ENCODE results near the gene PIK3IP1.

The PIK3IP1 gene

DNA sequence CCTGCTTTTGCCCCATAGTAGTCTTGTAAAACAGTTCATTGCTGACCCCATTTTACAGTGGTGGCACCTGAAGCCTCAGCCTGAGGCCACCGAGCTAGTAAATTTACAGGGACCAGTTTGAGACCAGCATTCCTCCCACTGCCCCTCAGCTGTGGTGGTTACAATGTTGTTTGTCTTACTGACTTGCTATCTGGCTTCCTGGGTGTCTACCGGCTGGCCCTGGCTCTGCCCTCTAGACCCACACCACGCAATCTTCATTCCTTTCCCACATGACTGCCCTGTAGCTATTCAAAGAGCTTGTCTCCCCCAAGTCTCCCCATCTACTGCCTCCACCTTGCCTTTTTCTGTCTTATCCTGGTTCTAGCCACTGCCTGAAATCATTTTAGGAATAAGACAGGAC lies 20.8 kb downstream of the PIK3IP1 start:
- TF ChIP-seq POLR2AphosphoS5 (IDR thresholded peaks at IDR 0.05; ENCODE audit: low read depth, low read length) (no peak), FOXP2 (optimal IDR thresholded peaks at IDR 0.05; ENCODE audit: borderline replicate concordance, extremely low read depth, extremely low read length, insufficient read depth) (no peak), TAF1 (IDR thresholded peaks at IDR 0.05; ENCODE audit: borderline replicate concordance, insufficient read depth, low read length) (no peak), SIN3A (IDR thresholded peaks at IDR 0.05; ENCODE audit: borderline replicate concordance, insufficient read depth, low read length) (no peak)
- TF ChIP-seq, protein P1, sequence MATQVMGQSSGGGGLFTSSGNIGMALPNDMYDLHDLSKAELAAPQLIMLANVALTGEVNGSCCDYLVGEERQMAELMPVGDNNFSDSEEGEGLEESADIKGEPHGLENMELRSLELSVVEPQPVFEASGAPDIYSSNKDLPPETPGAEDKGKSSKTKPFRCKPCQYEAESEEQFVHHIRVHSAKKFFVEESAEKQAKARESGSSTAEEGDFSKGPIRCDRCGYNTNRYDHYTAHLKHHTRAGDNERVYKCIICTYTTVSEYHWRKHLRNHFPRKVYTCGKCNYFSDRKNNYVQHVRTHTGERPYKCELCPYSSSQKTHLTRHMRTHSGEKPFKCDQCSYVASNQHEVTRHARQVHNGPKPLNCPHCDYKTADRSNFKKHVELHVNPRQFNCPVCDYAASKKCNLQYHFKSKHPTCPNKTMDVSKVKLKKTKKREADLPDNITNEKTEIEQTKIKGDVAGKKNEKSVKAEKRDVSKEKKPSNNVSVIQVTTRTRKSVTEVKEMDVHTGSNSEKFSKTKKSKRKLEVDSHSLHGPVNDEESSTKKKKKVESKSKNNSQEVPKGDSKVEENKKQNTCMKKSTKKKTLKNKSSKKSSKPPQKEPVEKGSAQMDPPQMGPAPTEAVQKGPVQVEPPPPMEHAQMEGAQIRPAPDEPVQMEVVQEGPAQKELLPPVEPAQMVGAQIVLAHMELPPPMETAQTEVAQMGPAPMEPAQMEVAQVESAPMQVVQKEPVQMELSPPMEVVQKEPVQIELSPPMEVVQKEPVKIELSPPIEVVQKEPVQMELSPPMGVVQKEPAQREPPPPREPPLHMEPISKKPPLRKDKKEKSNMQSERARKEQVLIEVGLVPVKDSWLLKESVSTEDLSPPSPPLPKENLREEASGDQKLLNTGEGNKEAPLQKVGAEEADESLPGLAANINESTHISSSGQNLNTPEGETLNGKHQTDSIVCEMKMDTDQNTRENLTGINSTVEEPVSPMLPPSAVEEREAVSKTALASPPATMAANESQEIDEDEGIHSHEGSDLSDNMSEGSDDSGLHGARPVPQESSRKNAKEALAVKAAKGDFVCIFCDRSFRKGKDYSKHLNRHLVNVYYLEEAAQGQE (IDR thresholded peaks at IDR 0.05; ENCODE audit: insufficient read depth in 1 of 2, low read depth in 2 of 2, low read length in 2 of 2), result no peak

DNA sequence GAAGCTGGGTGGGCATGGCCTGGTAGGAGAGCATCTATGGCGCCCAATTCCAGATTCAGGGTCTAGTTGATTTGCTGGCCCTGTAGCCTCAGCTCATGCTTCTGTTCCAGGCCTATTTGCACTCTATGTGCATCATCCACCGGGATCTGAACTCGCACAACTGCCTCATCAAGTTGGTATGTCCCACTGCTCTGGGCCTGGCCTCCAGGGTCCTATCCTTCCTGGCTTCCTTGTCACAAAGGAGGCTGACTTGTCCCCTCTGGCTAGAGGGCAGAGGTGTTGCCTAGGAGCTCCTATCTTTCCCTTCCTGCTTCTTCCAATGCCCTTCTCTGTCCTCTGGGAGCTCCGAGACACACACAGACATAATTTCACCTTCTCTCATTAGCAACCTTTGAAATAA lies 21.3 kb downstream of the PIK3IP1 start:
- no peak for TF ChIP-seq SIN3A (IDR thresholded peaks at IDR 0.05; ENCODE audit: borderline replicate concordance, insufficient read depth, low read length)
- no peak for TF ChIP-seq TAF1 (IDR thresholded peaks at IDR 0.05; ENCODE audit: borderline replicate concordance, insufficient read depth, low read length)
- TF ChIP-seq, protein P1 (IDR thresholded peaks at IDR 0.05; ENCODE audit: insufficient read depth in 1 of 2, low read depth in 2 of 2, low read length in 2 of 2), result no peak
- TF ChIP-seq POLR2AphosphoS5 (IDR thresholded peaks at IDR 0.05; ENCODE audit: low read depth, low read length), result no peak
- TF ChIP-seq FOXP2 (optimal IDR thresholded peaks at IDR 0.05; ENCODE audit: borderline replicate concordance, extremely low read depth, extremely low read length, insufficient read depth), result no peak

DNA sequence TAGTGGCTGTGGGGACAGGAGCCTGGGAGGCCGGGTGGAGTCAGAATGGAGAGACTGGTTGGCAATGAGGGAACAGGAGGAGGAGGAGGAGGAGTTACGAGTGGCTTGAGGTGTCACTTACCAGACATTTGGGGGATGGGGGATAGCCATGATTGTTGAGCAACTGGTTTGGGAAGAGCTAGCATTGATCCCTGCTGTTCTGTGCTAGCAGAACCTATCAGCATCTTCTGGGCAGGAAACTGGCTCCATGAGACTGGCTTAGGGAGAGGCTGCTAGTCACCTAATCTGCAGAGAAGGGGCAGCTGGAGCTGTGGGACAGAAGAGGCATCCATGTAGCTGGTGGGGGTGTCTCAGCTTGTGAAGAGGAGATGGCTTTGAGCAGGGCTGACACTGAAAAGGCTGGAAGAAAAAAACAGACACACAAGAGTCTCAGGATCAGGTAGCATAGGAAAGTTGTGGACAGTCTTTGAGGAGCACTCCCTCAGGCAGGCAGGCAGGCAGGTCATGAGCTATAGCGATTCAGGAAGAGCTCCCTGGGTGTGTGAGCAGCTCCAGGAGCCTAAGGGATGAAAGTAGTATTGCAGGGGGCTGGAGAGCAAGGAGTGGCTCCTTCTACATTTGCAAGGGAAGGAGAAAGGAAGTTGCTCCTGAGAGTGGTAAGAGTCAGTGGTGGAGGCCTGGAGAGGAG lies 22.3 kb downstream of the PIK3IP1 start:
- TF ChIP-seq, protein P1 (IDR thresholded peaks at IDR 0.05; ENCODE audit: insufficient read depth in 1 of 2, low read depth in 2 of 2, low read length in 2 of 2), result no peak
- TF ChIP-seq TAF1 (IDR thresholded peaks at IDR 0.05; ENCODE audit: borderline replicate concordance, insufficient read depth, low read length) (no peak), SIN3A (IDR thresholded peaks at IDR 0.05; ENCODE audit: borderline replicate concordance, insufficient read depth, low read length) (no peak), FOXP2 (optimal IDR thresholded peaks at IDR 0.05; ENCODE audit: borderline replicate concordance, extremely low read depth, extremely low read length, insufficient read depth) (no peak), POLR2AphosphoS5 (IDR thresholded peaks at IDR 0.05; ENCODE audit: low read depth, low read length) (no peak)

DNA sequence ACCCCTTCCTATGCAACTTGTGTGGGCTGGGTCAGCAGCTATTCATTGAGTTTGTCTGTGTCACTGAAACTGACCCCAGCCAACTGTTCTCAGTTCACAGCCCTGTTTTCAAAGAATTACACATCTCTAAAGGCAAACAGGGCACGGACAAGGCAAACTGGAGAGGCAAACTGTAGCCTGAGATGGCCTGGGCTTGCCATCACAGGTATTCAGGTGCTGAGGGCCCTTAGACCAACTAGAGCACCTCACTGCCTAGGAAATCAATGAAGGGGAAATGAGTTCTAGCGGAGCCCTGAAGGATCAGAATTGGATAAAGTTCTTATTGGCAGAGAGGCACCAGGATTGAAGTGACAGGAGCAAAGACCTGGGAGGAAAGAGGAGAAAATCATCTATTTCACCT lies 24.0 kb downstream of the PIK3IP1 start:
- TF ChIP-seq TAF1 (IDR thresholded peaks at IDR 0.05; ENCODE audit: borderline replicate concordance, insufficient read depth, low read length), result no peak

DNA sequence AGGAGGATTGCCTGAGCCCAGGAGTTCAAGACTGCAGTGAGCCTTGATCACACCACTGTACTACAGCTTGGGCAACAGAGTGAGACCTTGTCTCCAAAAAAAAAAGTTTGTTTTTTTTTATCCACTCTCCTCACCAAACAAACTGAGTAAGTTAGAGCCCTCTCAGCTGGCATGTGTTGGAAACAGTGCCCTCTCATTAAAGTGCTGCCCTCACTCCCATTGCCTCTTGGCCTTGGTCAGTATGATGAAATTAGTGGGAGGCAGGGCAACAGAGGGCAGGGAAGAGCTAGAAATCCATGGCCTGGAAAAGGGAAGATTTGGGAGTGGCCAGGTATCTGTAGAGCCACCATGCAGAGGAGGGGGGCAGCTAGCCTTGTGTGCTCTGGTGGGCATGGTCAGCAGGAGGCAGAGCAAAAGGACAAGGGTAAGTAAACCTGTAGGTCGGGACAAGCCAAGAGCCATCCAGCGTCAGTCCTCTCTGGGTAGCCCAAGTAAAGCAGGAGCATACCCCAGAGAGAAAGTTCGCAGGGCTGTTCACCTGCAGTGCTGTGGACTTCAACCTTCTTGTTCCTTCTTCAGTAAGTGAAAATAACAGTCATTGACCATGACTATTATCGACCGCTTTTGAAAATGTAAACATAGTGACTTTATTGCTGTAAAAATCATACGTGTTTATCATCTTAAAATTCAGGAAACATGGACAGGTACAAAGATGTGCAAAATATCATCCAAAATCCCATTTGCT lies 28.2 kb downstream of the PIK3IP1 start:
- TF ChIP-seq POLR2AphosphoS5 (IDR thresholded peaks at IDR 0.05; ENCODE audit: low read depth, low read length) (no peak), SIN3A (IDR thresholded peaks at IDR 0.05; ENCODE audit: borderline replicate concordance, insufficient read depth, low read length) (no peak), TAF1 (IDR thresholded peaks at IDR 0.05; ENCODE audit: borderline replicate concordance, insufficient read depth, low read length) (no peak), FOXP2 (optimal IDR thresholded peaks at IDR 0.05; ENCODE audit: borderline replicate concordance, extremely low read depth, extremely low read length, insufficient read depth) (no peak)
- TF ChIP-seq, protein P1 (IDR thresholded peaks at IDR 0.05; ENCODE audit: insufficient read depth in 1 of 2, low read depth in 2 of 2, low read length in 2 of 2), result no peak
